ENCODE results near the gene IL1RL2.
A peak's percentile ranks its signal among the peaks of the same experiment; 100 is the strongest.

IL1RL2 gene

DNA sequence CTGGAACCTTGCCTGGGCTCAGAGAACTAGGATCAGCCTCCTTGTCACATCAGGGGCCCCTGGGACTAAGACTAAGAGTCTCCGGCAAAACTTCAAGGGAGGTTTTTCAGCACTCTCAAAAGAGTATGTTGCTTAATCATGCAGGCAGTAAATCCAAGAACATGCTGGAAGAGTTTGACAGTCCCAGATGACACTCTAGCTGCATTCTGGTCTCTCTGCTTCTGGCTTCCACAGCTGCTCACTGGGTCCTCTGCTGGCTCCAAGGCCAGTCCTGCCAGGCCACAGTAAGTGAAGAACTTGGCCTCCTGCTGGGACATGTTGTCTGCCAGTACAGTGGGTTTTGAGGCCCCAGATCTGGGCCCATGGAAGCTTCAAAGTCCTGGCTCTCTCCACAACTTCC, 79.4 kb downstream of the IL1RL2 start:
- DNase-seq (ENCODE audit: low read depth) = no peak

DNA sequence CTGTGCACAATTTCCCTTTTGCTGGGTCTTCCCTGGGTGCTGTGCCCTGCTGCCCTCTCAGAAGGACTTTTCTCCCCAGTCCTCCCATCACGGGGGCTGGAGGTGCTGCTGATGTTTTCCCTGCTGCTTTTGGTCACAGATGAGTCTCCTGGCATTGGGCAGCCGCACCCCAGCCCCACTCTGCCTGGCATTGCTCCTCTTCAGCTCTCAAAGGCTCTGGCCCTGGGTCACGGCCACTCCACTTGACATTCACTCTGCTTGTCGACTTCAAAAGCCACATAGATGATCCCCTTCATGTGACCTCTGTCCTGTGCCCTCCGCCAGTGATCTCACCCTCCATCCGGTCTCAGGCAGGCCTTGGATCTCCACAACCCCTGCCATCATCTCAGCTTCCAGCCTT, 81.0 kb downstream of the IL1RL2 start:
- no peak for DNase-seq (ENCODE audit: low read depth)

DNA sequence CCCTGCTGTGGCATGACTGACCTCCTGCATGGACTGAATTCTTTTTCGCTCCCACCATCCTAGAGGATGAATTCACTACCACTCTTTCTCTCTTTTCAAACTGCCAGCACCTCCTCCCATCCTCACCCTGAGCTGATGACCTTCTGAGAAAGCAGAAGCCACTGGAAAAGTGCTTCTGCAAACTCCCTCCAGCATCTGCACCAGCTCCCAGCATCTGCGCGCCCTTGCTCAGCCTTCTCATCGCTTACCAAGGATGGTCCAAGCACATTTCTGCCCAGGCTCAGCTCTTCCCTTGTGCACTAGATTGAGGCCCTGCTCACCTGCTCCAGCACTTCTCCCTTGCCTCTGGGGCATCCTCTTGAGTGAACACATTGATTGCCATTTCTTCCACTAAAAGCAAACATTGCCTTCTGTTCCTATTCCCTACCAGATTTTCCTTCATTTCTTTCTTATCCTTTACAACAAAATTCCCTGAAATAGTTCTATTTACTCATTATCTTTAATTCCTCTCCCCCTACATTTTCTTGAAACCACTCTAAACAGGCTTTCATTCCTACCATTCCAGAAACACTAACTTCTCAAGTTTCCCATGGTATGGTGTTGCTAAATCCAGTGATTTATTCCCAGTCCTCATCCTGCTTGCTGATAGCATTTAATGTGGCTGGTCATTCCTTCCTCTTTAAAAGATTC, 81.8 kb downstream of the IL1RL2 start:
- peak; percentile 67 for DNase-seq (ENCODE audit: low read depth)

DNA sequence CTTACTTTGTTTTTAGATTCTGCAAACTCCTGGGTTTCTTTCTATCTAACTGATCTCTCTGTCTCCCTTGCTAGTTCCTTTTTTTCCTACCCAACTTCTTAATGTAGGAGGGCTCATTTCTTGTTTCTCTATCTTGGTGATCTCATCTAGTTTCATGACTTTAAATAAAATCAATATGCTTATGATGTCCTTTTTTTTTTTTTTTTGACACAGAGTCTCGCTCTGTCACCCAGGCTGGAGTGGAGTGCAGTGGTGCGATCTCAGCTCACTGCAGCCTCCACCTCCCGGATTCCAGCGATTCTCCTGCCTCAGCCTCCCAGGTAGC, 82.3 kb downstream of the IL1RL2 start:
- no peak for DNase-seq (ENCODE audit: low read depth)

DNA sequence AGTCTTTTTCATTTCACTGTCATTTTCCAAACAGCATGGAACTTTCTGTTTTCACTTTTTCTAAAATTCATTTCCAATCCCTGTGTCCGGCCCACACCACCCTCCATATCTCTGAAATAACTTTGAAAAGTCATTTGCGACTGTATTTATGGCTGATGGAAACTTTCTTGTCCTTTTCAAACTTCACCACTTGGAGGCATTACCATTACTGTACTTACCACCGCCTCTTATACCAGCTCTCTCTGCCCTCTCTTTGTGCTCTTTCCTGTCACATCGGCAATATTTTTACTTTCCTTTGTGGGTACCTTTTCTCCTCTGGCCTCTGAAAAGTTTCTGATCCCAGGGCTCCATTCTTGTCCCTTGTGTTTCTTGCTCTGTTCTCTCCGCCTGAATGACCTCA, 85.0 kb downstream of the IL1RL2 start:
- DNase-seq (ENCODE audit: low read depth) = no peak

DNA sequence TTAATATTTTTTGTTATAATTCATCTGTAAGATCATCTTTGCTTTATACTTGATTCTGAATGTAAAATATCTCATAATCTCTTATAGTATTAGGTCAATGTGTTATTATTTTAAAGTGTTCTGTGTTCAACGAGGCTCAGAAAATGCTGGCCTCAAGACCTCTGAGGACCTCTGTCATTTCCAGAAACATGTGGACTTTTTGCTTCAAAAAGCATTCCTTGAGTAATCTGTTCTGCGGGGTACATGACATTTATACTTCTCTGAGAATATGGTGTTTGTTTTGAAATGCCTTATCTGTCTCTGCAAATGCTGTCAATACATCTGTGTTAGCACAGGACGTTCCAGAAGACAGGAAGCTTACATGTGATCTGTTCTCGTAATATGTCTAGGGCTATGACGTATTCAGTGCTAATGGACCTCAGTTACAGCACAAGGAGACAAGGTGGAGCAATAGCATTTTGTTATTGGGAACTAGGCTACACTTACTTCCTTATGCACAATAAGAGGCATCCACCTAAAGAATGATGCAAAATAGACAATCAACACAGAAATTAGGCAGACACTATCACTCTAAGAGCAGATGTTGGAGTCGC, 86.9 kb downstream of the IL1RL2 start:
- peak; percentile 95 for DNase-seq (ENCODE audit: low read depth)

DNA sequence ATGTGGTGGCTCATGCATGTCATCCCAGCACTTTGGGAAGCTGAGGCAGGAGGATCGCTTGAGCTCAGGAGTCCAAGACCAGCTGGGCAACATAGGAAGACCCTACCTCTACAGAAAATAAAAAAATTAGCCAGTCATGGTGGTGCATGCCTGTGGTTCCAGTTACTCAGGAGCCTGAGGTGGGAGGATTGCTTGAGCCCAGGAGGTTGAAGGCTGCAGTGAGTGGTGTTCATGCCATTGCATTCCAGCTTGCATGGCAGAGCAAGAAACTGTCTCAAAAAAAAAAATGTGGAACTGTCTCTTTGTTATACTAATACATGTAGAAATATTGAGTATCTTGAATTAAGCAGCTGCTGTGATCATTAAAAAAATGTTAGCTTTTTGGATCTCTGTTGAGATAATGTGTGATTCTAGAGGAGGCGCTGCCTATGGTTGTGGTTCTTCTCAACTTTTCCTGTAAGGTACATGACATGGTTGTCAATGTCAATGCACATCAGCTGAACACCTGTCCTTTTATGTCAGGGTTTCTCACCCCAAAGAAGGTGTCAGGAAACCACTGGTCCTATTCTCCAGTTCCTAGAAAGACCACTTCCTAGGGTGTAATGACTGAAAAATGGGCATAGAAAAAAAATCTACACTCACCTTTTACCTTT, 89.9 kb downstream of the IL1RL2 start:
- no peak for DNase-seq (ENCODE audit: low read depth)

DNA sequence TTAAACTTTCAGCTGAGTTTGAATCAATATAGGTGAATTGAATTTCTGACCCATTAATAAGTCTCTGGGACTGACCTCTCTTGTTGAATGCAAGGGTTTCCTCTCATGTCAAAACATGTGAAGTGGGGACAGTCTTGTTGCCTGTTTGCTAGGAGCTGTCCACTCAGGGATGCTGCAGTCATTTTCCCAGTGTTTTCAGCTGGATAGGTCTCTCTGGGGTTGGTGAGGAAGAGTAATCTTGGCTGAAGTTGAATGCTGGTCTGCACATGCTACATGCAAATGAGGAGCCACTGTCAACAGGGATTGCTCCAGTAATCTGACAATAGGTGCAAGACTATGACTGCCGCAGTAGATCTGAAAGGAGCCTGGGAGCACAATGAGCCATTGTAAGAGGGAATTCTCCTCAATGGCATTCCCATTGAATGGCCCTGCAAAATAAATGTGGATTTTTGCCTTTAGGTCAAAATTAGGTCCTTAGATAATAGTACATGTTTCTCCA, 90.4 kb downstream of the IL1RL2 start:
- no peak for DNase-seq (ENCODE audit: low read depth)

DNA sequence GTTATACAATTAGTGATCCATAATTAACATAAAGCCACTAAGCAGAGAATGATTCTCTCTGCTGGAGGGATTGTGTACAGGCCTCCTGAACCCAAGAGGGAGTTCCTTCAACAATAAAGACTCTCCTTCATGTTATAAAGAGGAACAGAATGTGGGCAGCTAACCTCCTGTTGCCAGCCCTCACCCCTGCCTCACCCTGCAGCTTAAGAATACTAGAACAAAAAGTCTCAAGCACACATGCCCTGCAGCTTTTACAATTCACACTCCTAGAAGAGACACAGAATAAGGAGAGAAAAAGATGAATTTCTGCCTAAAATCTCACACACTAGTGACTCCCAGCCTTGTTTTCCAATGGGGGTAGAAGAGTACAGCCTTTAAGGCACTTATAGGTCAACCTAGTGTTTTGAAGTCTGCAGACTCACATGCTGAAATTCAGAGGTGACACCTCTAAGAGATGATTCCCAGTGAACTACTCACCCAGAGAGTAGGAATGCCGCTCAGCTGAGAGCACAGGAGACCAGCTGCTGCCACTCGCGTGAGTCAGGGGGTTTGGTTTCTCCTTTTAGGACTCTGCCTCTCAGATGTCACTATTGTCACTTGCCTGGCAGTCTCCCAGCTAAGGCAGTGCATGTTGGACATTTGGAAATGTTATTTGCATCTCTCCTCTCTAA, 92.0 kb downstream of the IL1RL2 start:
- no peak for DNase-seq (ENCODE audit: low read depth)

DNA sequence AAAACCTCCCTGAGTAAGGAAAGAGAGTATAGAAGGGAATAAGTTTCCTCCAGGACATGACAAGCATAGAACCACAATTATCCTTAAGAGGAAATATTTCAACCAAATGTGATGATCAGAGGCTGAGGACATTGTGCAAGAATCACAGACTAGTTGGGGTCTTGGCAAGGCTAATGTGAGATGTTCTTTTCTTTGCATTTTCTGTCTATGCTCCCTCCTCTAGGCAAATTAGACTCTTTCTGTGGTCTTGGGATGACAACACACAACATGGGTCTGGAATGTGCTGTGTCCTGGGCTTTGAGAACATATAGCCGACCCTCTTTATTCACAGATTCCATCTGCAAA, 92.5 kb downstream of the IL1RL2 start:
- no peak for DNase-seq (ENCODE audit: low read depth)

DNA sequence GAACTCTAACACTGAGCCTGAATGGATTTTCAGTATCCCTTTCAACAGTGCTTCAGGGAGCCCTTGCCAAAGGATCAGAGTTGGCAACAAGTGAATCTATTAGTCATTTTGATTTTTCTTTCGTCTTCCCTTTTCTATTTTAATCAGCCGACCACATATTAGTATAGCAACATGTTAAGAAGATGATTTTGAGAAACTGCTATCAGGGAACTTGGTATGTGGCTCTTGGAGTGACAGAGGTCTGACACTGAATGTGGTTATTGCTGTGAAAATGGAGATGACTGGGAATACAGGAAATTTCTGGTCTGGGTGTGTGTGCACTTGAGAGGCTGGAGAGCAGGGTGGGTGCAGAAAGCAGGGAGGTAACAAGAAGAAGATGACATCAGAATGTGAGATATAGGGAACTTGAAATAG, 95.9 kb downstream of the IL1RL2 start:
- DNase-seq (ENCODE audit: low read depth) = no peak

DNA sequence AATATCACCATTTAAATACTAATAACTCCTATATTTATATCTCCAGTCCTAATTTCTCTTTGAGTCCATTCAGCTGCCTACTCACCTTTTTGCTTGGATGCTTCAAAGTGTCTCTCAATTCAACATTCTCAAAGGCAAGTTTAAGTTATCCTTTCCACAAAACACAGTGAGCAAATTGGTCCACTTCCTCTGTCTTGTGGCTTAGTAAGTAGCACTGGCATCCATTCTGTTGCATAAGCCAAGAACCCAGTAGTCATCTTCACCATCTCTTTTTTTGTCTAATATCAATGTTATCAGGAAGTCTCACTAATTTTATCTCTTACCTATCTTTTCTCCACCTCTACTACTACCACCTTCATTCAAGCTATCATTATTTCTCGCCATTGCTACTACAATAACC, 97.2 kb downstream of the IL1RL2 start:
- DNase-seq (ENCODE audit: low read depth) = no peak

DNA sequence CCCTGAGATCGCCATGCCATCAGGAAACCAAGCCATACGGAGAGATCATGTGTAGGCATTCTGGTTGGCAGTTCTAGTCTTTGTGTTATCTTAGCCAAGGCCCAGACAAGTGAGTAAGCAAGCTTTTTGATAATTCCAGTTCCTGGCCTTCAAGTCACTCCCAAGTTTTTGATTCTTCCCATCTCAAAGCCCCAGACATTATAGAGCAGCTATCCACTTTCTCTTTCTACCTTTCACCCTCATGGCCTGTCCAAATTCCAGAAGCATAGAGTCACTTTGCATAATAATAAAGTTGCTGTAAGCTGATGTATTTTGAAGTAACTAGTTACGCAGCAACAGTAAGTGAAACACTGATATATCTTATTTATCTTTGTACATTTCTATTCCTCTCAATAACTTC, 97.8 kb downstream of the IL1RL2 start:
- DNase-seq (ENCODE audit: low read depth) = no peak

DNA sequence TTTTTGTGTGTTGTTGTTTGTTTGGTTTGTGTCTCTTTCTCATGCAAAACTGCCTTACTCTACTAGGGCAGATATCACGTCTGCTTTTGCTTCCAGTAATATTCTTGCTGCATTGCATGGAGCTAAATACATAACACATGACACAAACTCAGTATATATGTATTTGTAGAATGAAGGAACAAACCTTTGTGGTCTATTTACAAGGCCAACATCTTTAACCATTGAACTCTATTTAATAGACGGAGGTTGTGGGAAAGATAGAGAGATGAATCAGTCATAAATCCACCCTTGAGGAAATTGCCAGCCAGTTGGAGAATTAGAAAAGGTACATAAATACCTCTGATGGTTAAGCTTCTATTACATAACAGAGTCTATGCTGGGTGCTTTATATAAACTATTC, 98.5 kb downstream of the IL1RL2 start:
- DNase-seq (ENCODE audit: low read depth) = no peak

DNA sequence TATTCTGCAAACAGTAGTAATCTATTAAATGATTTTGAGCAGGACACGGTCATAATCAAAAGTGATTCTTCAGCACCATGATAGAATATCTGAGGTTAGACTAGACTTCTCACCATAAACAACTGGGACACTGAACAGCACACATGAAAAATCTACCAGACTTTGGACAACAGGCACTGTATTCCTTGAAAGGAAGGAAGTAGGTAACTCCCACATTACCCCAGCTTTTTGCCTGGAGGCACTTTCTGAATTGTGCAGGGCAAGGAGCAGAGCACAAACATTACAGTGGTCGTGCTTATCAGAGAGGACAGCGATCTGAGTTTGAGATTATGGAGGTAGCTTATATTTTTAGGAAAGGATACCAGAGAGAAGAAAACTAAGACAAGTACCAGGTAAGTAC, 99.2 kb downstream of the IL1RL2 start:
- DNase-seq (ENCODE audit: low read depth) = no peak

DNA sequence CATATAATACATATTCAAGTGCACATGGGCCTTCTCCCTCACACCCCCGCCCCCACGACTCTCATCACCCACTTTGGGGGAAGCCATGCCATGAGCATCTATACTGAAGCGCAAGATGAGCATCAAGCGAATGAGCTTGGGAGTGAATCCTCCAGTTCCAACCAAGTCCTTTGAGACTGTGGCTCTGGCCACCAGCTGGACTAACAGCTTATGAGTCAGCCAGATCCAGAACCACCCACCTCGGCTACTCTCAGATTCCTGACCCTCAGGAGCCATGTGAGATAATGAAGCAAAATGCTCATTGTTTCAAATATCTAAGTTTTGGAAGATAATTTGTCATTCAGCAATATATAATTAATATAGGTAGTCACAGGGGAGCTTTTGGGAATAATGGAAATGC, 102.3 kb downstream of the IL1RL2 start:
- DNase-seq (ENCODE audit: low read depth) = peak; percentile 21
